GM21390 (cell line): ENCODE results near the gene IL4R.
"Not testable (repeated sequence)": the region's sequence is repeated elsewhere in the genome, so short reads cannot be mapped to it uniquely, and the experiment has no call there.

Experiments used
- ATAC-seq: cut with Tn5 transposase; IDR thresholded peaks from one replicate; pipeline ENCODE4 v1.9.1; 2021; ENCODE audit not compliant: unreplicated experiment

Gene IL4R

GRCh38 chr16:27313422-27314160 is at the start of gene IL4R:
IL4R (plus strand) TSS chr16:27313974; CDS start chr16:27340204, 26,230 bp downstream.
- ATAC-seq: no peak

GRCh38 chr16:27264151-27264550 is 49.6 kb upstream of the IL4R start:
- ATAC-seq: no peak

- no peak for ATAC-seq
Measured at GRCh38 chr16:27265982-27266381, 47.8 kb upstream of the IL4R start.

- ATAC-seq: no peak
Measured at GRCh38 chr16:27267037-27267677, 46.6 kb upstream of the IL4R start.

GRCh38 chr16:27268376-27269299 is 45.1 kb upstream of the IL4R start, which contains the start of gene NSMCE1:
NSMCE1 (minus strand) TSS chr16:27268772; CDS start chr16:27257570, 11,202 bp downstream.
- peak; percentile 94 for ATAC-seq

- ATAC-seq: no peak
Measured at GRCh38 chr16:27269300-27270150, 44.2 kb upstream of the IL4R start.

GRCh38 chr16:27270349-27270748 is 43.4 kb upstream of the IL4R start:
- no peak for ATAC-seq

- ATAC-seq: no peak
Measured at GRCh38 chr16:27272076-27272475, 41.7 kb upstream of the IL4R start.

GRCh38 chr16:27272697-27273096 is 41.1 kb upstream of the IL4R start:
- ATAC-seq: not testable (repeated sequence)

- ATAC-seq: no peak
Measured at GRCh38 chr16:27273330-27273669, 40.5 kb upstream of the IL4R start.

GRCh38 chr16:27273670-27274423 is 39.9 kb upstream of the IL4R start:
- no peak for ATAC-seq

- ATAC-seq: not testable (repeated sequence)
Measured at GRCh38 chr16:27274424-27274874, 39.3 kb upstream of the IL4R start.

GRCh38 chr16:27275394-27275793 is 38.4 kb upstream of the IL4R start:
- ATAC-seq: no peak

GRCh38 chr16:27281243-27281642 is 32.5 kb upstream of the IL4R start:
- no peak for ATAC-seq

- no peak for ATAC-seq
Measured at GRCh38 chr16:27284865-27285675, 28.7 kb upstream of the IL4R start.

- no peak for ATAC-seq
Measured at GRCh38 chr16:27285676-27286196, 28.0 kb upstream of the IL4R start.

- no peak for ATAC-seq
Measured at GRCh38 chr16:27286451-27286850, 27.3 kb upstream of the IL4R start.

- ATAC-seq: no peak
Measured at GRCh38 chr16:27287051-27287811, 26.5 kb upstream of the IL4R start.
